Midbrain (tissue), 1 donor: Measurements from ENCODE around the gene CDYL.
"Not testable (repeated sequence)": the region's sequence is repeated elsewhere in the genome, so short reads cannot be mapped to it uniquely, and the experiment has no call there.

Experiments
- DNase-seq: peaks from one replicate; lab custom pipeline; 2025; lab: John Stamatoyannopoulos, UW

Gene CDYL

DNA sequence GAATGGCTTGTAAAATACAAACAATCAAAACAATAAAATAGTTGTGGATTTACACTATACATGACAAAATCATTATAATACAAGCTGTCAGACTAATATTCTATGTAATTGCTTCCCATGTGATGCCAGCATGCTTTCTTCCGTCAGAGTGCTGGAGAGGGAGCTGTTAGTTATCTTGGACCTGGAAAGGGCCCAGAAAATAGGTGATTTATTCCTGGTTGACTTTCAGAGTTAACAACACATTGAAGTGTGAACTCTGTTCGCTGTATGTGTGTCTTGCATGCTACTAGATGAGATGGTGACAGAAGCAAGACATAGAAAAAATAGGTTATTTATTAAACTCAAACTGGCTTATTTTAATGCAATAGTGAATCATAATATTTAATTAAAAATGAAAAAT, 70.2 kb downstream of the CDYL start:
- DNase-seq: no peak

DNA sequence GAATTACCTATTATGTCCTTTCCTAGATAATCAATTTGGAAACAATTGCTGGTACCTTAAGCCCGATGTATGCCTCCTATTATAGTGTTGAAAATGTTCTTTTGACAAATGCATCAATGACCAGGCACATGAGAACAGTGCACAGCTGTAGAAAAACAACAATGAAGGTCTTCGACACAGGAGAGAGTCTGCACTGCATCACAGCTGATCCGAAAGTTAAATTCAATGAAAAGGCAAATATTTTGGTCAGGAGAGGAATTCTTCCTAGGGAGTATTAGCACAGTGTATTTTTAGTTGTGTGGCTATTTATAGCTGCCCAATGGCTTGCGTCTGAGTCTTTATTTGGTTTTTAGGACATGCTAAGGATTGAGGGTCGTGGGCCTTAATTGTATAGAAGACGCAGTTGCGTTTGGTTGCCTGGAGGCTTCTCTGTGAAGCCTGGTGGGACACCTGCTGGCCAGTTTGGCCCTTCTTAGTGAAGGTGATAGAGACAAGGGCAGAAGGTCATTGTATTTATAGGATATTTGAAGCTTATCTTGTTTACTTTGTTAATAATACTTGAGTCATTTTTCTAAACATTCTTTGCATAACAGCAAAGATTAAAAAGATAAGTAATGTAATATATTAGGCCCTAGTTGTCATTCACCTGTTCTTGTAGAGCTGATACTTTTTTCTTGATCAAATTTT, 72.3 kb downstream of the CDYL start:
- DNase-seq: no peak

DNA sequence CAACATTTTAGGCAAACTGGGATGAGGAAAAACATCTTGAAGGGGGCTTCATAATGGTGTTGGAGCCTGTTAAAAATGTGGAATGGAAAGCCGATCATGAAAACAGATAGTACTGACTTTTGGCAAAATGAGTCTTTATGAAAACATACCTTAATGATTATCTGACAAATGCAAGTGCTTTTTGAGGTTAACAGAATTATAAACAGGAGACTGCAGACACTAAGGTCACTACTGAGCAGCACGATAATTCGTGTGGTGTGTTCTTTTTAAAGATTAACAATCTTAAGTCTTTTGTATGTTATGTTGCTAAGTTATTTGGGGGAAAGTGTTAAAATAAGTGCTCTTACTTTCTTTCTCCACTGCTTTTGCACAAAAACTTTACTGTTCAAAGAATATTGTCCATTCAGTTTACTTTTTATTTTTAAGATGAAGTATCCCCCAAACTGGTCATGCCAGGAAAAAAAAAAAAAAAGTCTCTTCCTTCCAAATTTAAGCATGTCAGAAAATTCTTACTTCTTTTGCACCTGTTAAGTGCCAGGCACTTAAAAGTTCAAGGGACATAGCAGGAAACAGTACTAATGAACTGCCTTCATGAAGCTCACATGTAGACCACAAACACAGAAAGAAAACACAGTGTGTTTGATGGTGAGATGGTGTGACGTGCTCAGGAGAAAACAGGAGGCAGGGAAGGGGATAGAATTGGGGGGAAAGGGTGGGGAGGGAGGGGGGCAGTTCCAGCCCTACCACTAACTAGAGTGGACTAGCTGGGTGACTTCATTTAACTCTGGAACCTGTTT, 73.2 kb downstream of the CDYL start:
- DNase-seq: no peak

DNA sequence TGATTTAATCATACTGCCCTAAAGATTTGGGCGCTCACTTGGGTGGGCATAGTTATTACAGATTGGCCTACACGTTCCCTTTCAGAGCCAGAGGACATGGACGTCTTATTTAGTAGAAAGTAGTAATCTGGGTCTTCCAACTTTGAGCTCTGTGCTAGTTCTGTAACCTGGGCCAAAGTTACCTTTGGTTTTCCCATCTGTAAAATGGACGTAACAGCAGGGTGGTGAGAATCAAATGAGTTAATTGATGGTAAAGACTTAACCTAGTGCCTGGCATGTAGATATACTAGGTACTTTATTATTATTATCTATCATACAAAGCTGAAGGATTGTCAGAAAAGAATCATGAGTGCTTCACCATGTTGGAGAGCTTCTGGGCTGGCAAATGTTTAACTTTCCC, 74.8 kb downstream of the CDYL start:
- no peak for DNase-seq

DNA sequence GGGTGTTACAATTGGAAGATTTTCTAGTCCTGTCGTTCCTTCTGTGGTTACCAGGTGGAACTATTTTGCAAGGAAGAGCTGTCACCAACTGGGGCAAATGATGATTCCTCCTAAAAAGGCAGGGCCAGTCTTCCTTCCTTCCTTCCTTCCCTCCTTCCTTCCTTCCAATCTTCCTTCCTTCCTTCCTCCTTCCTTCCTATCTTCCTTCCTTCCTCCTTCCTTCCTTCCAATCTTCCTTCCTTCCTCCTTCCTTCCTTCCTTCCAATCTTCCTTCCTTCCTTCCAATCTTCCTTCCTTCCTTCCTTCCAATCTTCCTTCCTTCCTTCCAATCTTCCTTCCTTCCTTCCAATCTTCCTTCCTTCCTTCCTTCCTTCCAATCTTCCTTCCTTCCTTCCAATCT, 76.0 kb downstream of the CDYL start:
- DNase-seq: not testable (repeated sequence)

DNA sequence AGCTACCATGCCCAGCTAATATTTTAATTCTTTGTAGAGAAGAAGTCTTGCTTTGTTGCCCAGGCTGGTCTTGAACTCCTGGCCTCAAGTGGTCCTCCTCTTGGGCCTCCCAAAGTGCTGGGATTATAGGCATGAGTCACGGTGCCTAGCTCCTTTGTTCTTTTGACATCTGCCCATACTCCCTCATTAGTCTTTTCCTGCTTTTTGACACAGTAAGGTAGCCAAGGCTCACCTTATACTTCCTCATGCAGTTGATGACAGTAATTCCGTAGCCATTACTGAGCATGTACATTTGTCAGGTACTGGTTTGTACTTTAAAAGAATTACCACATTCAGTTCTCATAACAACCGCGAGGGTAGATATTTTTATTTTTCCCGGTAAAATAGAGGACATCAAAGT, 76.7 kb downstream of the CDYL start:
- no peak for DNase-seq

DNA sequence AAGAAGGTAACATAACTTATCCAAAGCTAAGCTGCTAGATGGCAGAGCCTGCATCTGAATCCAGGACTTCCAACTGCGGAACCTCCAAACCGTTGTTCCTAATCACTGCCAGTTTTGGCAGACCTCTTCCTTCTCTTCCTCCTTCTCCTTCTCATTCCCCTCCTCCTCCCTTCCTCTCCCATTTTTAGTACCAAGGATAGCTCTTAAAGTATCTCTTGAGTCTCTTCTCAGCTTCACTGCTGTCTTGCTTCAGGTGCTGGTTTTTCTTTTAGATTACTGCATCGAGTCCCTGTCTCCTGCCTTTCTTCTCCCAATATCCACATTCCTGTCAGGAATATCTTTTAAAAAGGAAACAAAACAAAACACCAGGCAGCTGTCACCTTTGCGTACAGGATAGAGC, 77.1 kb downstream of the CDYL start:
- no peak for DNase-seq

DNA sequence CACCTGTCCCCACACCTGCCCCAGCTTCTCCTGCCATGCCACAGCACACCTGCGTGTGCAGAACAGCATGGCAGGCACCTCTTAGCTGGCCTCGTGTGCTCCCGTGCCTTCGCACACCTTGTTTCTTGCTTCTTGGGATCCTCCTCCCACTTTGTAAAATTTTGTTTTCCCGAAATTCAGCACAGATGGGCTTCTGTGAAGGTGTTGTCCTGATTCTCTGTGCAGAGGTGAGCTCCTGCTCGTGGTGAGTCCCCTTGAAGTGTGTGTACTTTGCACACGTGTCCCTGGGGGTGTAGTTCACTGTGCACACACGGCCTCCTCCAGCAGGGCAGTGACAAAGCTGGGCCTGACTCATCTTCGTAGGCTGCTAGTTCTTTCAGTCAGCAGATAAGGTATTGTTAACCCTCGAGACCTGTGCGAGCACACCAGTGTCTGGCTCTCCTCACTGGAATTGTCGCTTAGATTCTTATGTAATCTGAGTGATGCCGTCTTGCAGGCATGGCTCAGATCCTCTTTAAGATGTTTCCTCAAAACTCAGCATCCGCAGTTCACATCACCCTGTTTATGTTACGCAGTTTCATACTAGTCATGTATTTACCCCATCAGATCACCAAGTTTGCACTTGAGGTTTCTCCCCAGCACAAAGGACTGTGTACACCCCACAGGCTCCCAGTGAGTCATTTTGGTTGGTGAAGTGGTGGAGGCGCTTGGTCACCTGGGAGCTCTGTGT, 77.7 kb downstream of the CDYL start:
- DNase-seq: no peak

DNA sequence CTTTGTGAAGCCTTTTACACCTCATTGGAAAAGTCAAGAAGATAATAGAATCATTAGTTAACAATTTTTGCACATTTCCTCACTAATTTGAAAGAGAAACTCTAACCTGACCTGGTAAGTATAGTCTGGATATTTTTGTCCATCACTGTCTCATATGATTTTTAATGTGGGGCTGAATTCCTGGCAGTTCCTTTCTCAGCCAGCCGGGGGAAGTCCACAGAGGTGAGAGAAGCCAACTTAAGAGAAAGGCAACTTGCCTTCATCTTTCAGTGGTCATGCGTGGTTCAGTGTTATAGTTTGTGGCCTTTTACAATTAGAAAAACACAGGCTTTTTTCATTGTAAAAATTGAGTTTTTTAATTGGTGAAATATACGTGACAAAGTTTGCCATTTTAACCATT, 80.6 kb downstream of the CDYL start:
- DNase-seq: no peak

DNA sequence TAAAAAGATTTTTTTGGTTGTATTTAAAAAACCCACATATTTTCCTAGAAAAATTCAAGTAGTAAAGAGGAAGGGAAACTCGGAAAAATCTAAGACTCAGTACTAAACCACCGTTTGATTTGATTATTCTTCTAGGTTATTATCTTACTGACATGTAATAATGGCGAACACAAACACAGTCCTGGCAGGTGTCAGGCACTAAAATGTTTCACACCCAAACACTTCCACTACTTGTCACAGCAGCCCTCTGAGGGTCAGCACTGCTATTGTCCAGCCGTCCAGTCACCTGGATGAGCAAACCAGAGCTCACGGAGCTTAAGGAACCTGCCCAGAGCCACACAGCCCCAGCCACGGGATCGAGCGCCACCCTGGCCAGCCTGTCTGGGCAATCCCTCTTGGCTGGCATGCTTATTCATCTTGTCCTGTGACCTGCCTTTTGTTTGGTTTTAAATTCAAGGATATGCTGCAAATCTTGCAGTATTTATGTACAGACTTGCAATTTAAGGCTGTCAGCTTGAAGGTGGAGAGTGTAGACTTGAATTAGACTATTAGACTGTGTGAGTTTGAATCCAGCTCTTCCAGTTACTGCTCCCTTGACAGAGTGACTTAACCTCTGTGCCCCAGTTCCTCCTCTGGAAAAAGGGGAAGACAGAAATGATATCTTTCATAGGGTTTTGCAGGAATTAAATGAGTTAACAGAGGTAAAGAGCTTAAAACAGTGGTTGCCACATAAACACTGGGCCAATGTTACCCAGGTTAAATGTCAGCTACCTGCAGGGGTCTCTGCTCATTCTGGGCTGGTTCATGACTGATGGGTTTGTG, 82.2 kb downstream of the CDYL start:
- DNase-seq: no peak

DNA sequence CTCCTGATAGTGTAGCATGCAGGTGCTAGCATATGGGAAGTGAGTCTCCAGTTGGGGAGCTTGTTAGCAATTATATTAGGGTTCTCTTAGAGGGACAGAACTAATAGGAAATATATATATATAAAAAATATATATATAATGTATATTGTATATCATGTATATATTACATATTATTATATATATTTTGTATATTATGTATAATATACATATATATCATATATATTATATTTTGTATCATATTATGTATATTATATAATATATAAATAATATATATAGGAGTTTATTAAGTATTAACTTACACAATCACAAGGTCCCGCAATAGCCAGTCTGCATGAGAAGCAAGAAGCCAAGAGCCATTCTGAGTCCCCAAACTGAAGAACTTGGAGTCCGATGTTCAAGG, 84.2 kb downstream of the CDYL start:
- DNase-seq: no peak

DNA sequence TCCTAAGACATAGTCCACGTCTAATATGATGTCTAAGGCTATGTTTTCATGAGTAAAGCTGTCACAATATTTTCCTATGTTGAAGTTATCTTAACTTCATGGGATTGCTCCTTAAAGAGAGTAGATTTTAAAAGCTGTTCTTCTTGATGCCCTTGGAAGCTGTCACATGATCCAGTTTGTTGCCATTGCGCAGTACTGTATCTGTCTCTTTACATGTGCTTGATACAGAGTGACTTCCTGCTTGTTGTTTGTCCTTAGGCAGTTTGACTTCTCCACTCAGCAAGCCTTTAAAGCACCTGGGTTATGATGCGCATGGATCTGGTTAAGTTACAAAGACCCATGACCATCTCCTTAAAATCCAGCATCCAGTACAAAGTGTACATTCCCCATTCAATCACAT, 85.4 kb downstream of the CDYL start:
- no peak for DNase-seq

DNA sequence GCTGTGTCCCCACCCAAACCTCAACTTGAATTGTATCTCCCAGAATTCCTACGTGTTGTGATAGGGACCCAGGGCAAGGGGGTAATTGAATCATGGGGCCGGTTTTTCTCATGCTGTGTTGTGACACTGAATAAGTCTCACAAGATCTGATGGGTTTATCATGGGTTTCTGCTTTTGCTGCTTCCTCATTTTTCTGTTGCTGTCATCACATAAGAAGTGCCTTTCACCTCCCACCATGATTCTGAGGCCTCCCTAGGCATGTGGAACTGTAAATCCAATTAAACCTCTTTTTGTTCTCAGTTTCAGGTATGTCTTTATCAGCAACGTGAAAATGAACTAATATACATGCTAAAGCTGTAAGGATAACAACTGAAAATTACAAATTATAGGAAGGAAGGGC, 88.3 kb downstream of the CDYL start:
- no peak for DNase-seq

DNA sequence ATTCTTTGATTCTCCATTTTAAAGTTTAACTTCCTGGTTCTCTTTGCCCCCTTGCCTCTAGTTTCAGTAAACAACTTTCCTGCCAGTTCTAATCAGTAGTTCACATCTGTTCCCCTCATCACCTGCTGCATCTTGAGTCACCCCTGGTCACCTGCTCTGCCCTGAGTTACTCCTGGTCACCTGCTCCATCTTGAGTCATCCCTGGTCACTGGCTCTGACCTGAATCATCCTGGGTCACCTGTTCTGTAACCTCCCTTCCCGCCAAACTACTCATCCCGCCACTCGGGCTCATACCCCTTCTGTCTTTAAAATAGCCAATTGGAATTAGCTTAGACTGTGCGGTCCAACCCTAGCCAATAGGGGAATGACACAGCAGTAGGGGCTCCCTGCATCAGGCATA, 88.8 kb downstream of the CDYL start:
- DNase-seq: not testable (repeated sequence)

DNA sequence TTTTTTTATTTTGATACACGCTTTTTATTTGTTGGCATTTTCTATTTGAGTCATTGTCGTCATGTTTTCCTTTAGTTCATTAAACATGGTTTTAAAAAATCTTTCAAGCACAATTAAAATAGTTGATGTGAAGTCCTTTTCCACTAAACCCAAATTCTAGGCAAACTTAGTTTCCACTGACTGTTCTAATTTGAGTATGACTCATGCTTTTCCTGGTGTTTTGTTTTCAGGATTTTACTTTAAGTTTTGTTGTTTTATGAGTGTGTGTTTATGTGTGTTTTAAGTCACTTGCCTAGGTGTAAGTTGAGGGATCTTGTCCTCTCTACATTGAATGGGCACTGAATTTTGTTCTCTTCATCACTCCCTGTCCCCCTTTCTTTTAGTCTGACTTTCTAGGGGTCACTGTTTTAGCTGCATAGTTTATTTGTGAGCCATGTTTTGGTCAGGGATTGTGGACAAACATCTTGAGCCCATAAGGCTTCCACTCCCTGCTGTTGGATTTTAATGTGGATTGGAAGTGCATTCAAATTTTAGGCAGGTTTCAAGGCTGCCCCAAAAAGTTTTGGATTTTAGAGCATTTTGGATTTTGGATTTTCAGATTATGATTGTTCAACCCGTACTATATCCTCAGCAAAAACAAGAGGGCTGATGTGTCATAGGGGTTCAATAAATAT, 94.8 kb downstream of the CDYL start:
- no peak for DNase-seq

DNA sequence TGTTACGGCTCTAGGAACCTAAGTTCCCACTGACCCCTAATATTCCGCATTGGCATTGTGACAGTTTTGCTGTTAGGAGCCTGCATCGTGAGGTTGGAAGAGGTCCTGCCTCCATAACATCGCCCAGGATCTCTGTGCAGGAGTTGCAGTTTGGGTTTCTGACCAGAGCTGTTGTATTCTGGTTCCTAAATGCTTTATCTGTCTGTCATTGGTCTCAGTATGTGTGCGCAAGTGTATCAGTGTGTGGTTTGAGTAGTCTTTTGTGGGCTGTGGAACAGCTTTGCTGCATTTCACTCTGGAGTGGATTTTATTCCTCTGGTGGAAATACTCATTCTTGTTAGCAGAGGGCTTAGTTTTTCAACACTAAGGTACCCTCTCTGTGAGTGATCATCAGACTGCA, 95.6 kb downstream of the CDYL start:
- DNase-seq: no peak

DNA sequence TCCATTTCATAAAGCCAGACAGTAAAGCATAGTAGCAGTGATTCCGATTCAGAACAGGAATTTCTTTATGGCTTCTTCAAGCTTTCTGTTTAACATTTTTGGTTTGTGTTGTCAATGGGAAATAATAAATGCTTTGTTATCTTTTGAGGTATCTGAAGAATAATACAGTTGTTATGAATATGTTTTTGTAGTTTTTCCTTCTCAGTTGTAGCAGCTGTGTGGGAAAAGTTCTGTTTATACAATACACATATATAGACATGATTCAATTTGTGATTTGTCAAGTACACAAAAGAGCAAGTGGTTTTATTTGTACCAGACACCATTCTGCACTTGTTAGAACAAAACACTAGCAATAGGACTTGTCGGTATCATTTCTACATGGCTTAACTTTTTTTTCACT, 96.6 kb downstream of the CDYL start:
- no peak for DNase-seq

DNA sequence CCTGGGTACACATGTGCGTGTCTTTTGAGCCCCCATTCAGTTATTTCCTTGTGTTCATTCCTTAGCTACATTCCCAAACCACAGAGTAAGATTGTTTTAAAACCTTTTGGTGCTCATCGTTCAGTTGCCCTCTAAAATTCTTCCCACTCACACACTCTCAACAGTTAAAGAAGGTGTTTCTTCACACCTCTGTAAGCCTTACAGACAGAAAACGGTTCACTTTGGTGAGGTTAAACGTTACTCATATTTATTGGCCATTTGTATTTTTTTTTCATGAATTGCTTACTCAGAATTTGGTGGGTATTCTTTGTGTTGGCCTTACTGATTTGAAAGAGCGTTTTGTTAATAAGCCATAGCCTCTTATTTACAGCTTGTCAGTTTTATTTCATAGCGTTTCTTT, 97.7 kb downstream of the CDYL start:
- DNase-seq: no peak

DNA sequence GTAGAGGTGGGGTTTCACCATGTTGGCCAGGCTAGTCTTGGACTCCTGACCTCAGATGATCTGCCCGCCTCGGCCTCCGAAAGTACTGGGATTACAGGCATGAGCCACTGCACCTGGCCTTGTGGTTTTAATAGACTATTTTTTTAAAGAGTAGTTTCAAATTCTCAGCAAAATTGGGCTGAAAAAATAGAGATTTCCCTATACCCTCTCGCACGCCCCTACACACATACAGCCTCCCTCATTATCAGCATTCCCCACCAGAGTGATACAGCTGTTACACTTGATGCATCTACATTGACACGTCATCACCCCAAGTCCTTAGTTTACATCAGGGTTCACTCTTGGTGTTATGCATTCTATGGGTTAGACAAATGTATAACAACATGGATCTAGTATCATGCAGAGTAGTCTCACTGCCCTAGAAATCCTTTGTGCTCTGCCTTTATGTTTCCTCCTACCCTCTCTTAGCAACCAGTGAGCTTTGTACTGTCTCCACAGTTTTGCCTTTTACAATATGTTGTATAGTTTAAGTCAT, 103.6 kb downstream of the CDYL start:
- no peak for DNase-seq

DNA sequence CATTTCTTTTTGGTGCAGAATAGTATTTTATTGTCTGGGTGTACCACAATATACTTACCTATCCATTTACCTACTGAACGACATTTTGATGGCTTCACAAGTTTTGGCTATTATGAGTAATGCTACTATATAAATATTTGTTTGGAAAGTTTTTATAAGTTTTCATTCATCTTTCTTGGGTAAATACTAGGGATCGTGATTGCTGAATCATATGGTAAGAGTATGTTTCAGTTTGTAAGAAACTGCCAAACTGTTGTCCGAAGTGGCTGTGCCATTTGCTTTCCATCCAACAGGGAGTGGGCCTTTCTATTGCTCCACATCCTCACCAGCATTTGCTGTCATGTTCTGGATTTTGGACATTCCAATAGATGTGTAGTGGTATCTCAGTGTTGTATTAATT, 104.2 kb downstream of the CDYL start:
- no peak for DNase-seq

DNA sequence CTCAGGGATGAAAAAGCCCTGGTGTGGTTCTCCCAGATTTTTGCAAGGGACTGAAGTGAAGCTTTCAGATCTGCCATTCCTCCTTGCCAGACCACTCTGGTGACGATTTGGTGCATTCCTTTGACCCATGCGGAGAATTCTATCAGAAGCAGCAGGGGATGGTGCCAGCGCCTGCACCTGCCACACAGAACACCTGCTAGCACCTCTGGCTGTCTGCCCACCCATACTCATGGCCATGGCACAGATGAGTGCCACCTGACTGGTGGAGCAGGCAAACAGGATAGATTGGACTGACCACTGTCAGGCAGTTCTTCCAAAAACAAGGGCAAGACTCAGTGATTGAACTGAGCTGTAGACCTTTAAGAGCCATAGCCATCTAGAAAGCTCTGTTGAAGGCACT, 107.1 kb downstream of the CDYL start:
- DNase-seq: no peak
